ENCODE data around the gene GABRR2.
"Not testable (repeated sequence)": the region's sequence is repeated elsewhere in the genome, so short reads cannot be mapped to it uniquely, and the experiment has no call there.

GABRR2 gene

GRCh38 chr6:89257346-89257745 lies 57.8 kb downstream of the GABRR2 start:
- no peak for DNase-seq (ENCODE audit: low spot score)

GRCh38 chr6:89255417-89255816 lies 59.7 kb downstream of the GABRR2 start:
- no peak for DNase-seq (ENCODE audit: low spot score)

GRCh38 chr6:89254569-89254968 lies 60.5 kb downstream of the GABRR2 start:
- no peak for DNase-seq (ENCODE audit: low spot score)

GRCh38 chr6:89252907-89253306 lies 62.2 kb downstream of the GABRR2 start:
- DNase-seq (ENCODE audit: low spot score): no peak

- DNase-seq (ENCODE audit: low spot score): no peak
These were observed 63.1 kb downstream of the GABRR2 start for GRCh38 chr6:89251976-89252375.

- no peak for DNase-seq (ENCODE audit: low spot score)
These were observed 63.9 kb downstream of the GABRR2 start for GRCh38 chr6:89251170-89251569.

- no peak for DNase-seq (ENCODE audit: low spot score)
These were observed 64.9 kb downstream of the GABRR2 start for GRCh38 chr6:89250239-89250638.

- no peak for DNase-seq (ENCODE audit: low spot score)
These were observed 70.7 kb downstream of the GABRR2 start for GRCh38 chr6:89244241-89244985.

GRCh38 chr6:89243331-89243629 lies 71.8 kb downstream of the GABRR2 start:
- DNase-seq (ENCODE audit: low spot score): no peak

GRCh38 chr6:89242574-89243330 lies 72.3 kb downstream of the GABRR2 start:
- no peak for DNase-seq (ENCODE audit: low spot score)

GRCh38 chr6:89239338-89239737 lies 75.8 kb downstream of the GABRR2 start:
- DNase-seq (ENCODE audit: low spot score): no peak

- DNase-seq (ENCODE audit: low spot score): no peak
These were observed 77.9 kb downstream of the GABRR2 start for GRCh38 chr6:89237158-89237557.

GRCh38 chr6:89233605-89234004 lies 81.5 kb downstream of the GABRR2 start:
- DNase-seq (ENCODE audit: low spot score): not testable (repeated sequence)

- no peak for DNase-seq (ENCODE audit: low spot score)
These were observed 92.4 kb downstream of the GABRR2 start for GRCh38 chr6:89222712-89223039.

- DNase-seq (ENCODE audit: low spot score): no peak
These were observed 93.0 kb downstream of the GABRR2 start for GRCh38 chr6:89221971-89222711.

- no peak for DNase-seq (ENCODE audit: low spot score)
These were observed 94.0 kb downstream of the GABRR2 start for GRCh38 chr6:89221129-89221528.

GRCh38 chr6:89217299-89217910 lies 97.7 kb downstream of the GABRR2 start, which contains the start of gene GABRR1:
GABRR1 (minus strand) TSS chr6:89217358; CDS start chr6:89217322, 36 bp downstream.
- DNase-seq (ENCODE audit: low spot score): no peak

GRCh38 chr6:89216411-89216810 lies 98.7 kb downstream of the GABRR2 start:
- no peak for DNase-seq (ENCODE audit: low spot score)

GRCh38 chr6:89215391-89215790 lies 99.7 kb downstream of the GABRR2 start:
- DNase-seq (ENCODE audit: low spot score): no peak

- no peak for DNase-seq (ENCODE audit: low spot score)
These were observed 100.9 kb downstream of the GABRR2 start for GRCh38 chr6:89214197-89214596.

GRCh38 chr6:89212472-89212871 lies 102.6 kb downstream of the GABRR2 start:
- no peak for DNase-seq (ENCODE audit: low spot score)

- DNase-seq (ENCODE audit: low spot score): no peak
These were observed 105.6 kb downstream of the GABRR2 start for GRCh38 chr6:89209457-89209856.

GRCh38 chr6:89208551-89208950 lies 106.5 kb downstream of the GABRR2 start:
- DNase-seq (ENCODE audit: low spot score): no peak
